ENCODE results near the gene SDK1.
"Not testable (repeated sequence)": the region's sequence is repeated elsewhere in the genome, so short reads cannot be mapped to it uniquely, and the experiment has no call there.

Gene SDK1

DNA sequence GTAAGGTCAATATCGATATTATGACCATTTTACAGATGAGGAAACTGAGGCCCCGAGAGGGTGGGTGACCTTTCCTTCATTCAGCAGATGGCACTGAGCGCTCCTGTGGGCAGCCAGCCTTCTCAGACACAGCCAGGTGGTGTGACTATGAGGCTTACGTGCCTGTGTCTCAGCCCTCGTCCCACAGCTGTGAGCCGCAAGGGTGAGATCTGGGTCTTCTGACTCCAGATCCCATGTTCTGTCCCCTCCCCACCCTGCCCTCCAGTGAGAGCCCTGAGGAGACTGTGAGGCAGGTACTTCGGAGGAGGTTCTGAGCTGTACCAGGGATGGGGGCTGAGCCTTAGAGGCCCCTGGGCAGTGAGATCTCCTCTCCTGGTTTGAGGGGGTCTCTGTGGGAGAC lies 767.2 kb downstream of the SDK1 start:
- no peak for DNase-seq

DNA sequence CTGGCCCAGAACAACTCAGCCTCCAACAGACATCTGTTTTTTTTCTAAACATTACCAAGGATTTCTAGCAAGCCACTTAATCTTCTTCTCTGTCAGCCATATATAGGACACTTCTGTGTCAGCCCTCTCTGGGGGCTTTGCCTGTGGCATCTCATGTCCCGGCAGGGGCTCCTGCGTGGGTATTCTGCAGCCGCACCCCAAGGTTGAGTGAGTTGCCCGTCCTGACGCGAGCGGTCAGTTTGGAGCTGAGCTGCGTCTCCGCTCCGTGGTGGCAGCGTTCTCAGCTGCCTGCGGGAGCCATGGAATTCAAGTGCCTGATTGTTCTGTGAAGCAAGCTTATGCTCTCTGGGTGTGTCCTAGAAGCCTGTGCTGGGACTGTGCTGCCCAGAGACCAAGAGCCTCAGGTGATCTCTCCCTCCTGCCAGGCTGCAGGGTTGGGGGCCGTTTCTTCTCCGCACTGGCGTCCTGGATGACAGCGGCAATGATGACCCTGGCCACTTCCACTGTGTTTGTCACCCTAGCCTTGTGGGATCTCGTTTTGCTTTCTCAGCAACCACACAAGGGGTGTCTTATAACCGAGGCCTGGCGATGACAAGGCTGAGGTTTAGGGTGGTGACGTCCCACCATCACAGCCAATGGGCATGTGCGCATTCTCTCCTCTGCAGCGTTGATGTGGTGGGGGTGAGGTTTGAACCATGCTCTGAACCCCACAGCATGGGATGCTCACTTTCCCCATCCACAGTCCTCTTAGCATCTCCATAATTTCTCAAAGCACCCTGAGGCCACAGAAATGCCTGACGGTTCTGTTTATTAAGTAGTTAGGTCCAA lies 768.4 kb downstream of the SDK1 start:
- no peak for DNase-seq

DNA sequence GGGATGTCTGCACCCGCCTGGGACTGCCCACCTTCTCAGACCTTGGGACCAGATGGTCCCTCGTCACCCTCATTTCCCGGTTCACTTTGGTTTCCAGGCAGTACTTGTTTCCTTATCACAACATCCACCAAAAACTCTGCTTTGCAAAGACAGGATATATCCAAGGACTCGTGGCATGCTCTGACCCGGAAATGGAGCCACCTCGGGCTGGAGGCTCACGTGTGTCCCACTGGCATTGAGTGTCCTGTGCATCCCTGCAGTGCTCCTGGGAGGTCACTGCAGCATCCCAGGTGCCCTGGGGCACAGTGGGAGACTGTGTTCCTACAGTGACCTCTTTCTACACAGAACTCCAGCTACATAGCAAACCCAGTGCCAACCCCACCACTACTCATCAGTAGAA lies 769.2 kb downstream of the SDK1 start:
- no peak for DNase-seq

DNA sequence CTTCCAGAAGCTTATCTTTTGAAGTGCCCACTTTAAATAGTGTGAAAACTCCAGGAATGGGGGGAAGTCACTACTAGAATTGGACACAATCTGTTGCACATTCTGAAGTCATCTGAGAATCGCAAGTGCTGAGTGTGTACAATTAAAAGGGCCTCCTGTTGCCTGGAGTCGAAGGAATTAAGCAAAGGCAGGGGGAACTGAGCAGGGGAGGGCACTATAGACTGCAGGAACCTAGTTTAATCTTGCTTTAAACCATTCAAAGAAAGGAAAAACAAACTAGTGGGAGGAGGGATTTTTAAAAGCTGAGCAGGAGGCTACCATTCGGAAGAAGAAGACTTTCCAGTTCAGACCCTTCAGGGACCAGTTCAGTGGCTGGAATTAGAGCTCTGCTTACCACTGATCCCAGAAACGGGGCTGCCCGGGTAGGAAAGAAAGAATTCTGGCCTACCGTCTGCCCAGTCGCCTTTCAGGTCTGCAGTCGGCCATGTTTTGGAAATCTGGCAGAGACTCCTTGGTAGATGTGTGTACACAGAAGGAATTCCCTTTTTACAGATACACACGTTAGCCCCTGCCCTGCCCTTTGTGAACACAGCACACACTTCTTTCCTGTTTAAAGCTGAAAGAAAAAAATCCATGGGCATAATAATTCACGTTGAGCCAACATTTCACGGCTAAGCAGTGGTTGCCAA lies 770.5 kb downstream of the SDK1 start:
- no peak for DNase-seq

DNA sequence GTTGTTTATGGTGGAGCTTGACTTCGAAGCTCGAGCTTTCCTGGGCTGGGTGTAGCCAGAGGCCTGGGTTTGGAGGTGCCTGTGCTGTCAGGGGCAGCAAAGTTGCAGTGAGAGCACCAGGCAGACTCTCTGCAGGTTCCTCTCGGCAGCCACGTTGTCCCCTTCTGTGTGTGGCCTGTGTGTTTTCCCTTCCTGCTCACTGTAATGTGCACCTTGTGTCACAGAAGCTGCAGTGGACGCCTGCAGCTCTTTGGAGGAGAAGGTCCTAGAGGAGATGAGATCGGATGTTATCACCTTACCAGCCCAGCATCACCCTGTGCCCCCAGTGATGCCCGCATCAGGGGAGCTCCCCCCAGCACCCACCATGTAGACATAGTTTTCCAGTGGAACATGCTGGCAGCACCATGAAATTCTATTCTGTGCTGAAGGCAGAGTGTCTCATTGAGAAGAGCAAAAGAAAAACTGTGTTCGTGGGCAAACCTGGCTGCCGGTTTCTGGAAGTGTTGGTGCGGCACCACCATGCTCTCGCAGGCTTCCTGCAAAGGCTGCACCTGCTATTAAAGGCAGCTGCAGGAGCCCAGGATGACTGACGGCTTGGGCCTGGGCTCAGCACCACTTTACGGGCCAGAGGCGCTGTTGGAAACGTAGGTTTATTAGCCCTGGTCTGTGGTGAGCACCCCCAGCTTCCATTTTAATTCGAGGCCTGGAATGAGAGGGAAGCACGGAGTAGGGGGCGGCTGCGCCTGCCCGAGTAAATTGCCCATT lies 771.3 kb downstream of the SDK1 start:
- DNase-seq = no peak

DNA sequence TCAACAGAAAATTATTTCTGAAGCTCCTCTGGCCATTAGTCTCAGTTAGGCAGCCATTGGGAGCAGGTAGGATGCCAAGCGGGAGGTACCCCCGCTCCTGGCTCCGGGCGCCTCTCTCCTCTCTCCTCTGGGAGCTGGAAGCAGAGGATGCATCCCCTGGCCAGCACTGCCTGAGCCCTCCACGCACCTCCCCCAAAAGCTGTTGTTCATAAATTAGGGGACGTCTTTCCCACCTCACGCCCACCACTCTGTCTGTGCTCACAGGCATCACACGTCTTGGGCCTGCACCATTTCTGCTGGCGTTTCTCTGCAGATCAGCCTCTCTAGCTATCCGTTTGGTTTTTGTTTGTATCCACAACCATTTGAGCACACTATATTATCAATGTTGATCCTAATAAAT lies 772.0 kb downstream of the SDK1 start:
- no peak for DNase-seq

DNA sequence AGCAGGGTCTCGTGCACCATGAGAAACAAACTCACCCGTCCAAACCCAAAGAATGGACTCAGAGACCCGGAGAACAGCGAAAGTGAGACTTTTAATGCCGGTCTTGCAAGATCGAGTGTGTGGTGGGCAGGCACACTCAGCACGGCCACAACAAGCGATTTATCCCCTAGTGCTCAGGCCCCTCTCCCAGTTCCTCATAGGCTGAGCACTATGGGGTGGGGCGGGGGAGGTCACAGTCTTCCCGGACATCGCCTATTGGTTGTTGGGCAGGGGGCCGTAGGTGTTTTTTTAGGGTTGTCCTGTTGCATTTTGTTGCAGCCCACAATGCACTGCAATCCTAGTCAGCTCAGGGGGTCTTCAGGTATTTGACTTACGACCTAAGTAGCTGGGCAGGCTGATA lies 772.7 kb downstream of the SDK1 start:
- no peak for DNase-seq

DNA sequence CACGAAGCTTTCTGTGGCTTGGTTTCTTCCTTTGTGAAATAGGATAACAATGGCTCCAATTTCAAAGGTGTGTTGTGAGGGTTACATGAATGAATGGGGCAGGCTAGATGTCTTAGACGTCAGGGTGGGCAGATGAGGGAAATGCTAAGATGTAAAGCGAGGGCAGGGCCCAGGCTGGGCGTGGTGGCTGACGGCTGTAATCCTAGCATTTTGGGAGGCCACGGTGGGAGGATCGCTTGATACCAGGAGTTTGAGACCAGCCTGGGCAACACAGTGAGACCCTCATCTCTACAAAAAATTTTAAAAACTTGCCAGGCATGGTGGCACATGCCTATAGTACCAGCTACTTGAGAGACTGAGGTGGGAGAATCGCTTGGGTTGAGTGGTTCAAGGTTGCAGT lies 773.4 kb downstream of the SDK1 start:
- no peak for DNase-seq

DNA sequence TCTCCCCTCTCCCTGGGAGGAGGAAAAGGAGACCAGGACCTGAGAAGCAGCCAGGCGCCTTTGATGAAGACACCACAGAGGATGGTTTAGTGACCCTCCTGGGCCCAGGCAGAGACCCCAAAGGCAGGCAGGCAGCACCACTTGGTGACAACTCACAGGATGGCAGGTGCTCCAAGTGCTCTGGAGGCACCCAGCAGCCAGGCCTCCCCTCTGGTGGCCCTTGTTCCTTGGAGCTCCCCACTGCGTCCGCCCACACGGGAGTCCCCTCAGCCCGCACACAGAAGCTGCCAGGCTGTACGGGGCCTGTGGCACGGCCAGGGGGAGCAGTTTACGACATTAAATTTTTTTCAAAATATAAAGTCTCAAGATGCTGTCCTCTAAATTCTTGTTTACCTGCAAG lies 773.9 kb downstream of the SDK1 start:
- no peak for DNase-seq

DNA sequence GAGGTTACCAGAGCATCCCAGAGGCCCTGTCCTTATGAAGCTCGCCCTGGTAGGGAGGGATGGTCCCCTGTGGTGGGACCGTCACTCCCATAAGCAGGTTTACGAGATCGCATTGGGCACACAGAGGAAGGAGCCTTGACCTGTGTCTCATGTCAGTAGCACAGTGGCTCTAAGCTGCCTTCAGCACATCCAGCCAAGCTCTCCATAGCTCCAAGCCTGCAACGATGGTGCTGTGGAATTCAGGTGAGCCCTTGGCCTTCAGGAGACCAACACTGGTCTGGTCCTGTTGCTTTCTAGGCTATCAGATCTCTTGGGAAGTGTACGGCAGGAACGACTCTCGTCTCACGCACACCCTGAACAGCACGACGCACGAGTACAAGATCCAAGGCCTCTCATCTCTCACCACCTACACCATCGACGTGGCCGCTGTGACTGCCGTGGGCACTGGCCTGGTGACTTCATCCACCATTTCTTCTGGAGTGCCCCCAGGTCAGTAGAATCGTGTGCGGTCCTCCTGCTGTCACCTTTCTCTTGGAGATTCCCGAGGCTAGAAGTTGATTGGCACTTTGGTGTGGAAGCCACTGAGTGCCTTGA lies 775.7 kb downstream of the SDK1 start:
- no peak for DNase-seq

DNA sequence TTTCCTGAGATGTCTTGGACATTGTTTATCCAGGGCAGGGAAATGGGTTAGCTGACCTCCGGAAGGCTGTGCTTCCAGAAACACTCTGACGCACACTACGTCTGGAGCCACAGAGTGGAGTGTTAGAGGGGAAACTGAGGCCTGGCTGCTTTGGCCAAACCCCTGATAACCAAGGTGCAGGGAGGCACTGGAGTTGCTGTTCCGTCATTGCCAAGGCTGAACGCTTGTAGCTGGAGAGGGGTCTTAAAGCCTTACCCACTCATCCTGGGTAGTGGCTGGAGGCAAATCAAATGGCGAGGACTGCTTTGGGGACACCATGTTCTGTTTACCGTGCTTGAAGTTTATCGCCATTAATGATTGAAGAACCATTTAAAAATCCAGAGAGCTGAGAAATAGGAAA lies 776.9 kb downstream of the SDK1 start:
- no peak for DNase-seq

DNA sequence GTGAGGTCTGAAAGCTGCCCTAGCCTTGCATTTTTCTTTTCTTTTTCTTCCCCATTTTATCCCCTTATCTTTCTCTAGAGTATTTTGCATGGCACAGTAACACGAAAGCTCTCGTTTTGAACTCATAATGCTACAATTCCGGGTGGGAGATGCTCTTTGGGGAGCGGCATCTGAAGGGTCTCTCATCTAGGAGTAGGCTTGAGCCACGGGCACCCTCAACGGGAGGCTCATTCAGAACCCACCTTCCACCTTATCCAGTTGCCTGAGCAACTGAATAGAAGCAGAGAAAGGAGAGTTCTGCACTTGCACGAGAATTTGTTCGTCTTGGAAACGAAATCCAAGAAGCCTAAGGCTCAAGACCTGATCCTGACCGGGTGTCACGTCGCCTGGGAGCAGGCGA lies 777.5 kb downstream of the SDK1 start:
- no peak for DNase-seq

DNA sequence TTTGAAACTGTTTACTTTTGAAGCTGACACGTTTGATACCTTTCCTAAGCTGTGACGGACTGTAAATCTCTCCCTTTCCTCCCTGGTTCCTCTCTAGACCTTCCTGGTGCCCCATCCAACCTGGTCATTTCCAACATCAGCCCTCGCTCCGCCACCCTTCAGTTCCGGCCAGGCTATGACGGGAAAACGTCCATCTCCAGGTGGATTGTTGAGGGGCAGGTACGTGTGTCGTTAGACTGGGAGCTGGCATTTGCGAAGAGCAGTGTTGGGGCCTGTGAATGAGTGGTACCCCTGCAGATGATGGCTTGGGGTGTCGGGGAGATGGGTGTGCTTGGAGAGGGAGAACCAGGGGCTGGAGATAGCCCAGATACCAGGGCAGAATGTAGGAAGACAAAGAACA lies 778.3 kb downstream of the SDK1 start:
- no peak for DNase-seq

DNA sequence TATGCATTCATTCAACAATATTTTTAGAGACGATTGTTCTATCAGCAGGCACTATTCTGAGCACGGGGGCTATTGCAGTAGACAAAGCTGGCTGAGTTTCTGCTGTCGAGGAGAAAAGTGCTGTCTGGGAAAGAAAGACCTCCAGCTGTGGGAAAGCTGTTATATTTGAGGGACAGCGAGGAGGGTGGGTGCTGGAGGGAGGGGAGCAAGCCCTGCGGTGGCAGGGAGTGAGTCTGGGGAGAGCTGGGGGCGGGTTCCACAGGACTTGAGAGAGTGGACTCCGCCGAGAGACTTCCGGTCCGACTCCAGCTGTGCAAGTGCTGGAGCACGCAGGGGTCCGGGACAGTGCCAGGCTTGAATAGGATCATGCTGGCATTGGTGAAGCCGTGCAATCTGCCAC lies 778.9 kb downstream of the SDK1 start:
- no peak for DNase-seq

DNA sequence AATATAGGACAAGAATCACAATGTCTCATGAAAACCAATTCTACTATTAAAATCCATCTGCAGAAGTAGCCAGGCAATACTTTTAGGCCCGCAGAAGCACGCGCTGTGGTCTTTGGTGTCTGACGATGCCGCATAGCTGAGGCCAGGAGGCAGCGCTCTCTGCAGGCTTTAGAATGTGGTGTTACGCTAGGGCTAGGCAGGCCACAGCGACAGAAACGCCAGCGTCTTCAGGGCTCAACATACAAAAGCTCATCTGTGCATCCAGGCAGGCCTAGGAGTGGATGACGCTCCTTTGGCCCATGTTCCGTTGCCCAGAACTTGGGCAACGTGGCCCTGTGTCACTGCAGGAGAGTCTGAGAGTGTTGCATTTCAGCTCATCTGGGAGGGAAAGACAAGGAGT lies 779.9 kb downstream of the SDK1 start:
- DNase-seq = no peak

DNA sequence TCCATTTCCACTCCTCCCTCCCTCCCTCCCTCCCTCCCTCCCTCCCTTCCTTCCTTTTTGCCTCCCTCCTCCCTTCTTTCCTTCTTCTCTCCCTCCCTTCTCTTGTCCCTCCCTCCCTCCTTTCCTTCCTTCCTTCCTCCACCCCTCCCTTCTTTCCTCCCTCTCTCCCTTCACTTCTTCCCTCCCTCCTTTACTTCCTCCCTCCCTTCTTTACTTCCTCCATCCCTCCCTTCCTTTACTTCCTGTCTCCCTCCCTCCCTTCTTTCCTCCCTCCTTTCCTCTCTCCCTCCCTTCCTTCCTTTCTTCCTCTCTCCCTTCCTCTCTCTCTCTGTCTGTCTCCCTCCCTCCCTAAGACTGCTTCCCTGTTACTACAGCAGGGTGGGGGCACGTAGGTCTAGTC lies 782.5 kb downstream of the SDK1 start:
- no peak for DNase-seq

DNA sequence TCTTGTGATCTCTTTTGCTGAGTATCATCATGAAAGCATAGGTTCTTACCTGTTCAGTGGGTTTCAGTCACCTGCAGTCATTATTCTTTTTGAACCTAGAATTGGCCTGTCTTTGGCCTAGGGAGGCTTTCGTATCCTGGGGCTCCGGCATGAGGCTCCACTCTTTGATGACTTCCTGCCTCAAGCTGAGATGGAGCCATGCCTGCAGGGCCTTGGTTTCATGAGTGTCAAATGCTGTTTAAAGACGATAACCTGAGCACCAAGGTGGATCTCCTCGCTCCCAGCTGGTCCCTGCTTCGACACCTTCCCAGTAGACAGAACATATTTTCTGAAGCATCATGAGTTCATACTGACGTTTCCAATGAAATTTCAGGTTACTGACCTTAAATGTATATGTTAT lies 783.2 kb downstream of the SDK1 start:
- DNase-seq = no peak

DNA sequence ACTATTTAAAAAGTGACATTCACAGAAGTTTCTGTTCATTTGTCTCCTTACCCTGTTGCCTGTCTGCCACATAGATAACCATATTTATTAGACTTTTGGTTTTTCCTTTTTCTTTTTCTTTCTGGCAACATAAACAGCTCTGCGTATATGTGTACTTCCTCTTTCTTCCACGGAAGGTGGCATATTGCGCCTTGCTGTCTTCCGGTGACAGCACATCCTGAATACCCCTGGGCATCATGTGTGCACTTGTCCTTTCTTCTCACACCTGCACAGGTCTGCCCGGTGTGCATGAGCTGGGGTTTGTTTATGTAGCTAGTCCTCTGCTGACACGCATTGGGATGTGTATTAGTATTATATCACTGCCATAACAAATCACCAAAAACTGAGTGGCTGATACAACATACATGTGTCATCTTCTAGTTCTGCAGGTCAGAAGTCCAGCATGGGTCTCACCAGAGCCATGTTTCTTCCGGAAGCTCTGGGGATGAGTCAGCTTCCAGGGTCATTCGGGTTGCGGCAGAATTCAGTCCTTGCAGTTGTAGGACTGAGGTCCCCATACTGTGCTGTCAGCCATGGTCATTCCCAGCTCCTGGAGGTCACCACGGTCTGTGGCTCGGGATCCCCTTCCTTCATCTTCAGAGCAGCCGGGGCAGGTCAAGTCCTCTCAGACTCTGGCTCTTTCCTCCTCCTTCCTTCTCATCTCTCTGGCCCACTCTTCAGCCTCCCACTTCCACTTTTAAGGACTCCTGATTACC lies 785.1 kb downstream of the SDK1 start:
- no peak for DNase-seq

DNA sequence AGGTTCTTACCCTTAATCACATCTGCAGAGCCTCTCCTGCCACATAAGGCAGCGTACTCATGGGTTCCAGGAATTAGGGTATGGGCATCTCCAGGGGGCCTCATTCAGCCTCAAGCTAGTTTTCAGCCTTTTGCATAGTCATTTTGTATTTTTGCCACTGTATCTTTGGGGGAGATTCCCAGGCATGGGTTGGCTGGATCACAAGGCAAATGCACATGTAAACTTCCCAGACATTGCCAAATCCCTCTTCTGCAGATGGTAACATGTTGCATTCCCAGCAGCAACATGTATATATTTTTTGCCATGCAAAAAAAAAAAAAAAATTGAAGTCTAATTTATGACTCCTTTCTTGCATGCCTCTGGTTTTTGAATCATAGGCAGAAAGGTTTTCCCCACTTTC lies 785.7 kb downstream of the SDK1 start:
- DNase-seq = no peak

DNA sequence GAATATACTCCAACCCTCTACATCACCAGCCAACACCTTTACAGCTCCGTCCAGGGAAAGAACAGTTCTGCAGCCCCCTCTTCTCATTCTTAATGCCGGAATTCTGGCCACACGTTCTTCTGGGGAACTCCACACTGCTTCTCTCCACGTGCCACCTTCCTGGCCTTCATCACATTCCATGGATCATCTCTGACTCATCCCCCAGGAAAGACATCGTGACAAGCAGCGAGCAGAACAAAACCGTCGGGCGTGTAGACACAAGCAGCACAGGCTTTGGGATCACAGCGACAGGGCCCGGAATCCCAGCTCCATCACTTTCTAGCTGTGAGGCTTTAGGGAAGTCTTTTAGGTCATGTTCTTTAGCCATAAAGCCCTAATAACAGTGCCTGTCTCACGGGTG lies 790.7 kb downstream of the SDK1 start:
- DNase-seq = no peak

DNA sequence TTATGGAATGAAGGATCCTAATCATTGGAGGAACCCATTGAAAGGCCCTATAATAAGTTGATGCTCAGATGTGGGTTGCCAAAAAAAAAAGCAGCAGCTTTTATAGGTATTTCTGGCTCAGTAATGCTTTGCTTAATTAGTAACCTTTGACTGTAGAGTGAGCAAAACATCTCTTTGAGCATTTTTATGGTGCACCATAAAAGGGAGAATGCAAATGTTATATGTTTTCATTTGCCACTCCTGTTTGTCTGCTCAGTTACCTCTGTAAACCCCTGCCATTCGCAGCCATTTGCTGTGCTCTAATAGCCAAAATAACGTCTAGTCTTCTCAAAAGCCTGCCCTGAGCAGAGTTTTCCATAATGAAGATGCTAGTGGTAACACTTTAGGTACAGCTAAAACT lies 792.0 kb downstream of the SDK1 start:
- DNase-seq = no peak

DNA sequence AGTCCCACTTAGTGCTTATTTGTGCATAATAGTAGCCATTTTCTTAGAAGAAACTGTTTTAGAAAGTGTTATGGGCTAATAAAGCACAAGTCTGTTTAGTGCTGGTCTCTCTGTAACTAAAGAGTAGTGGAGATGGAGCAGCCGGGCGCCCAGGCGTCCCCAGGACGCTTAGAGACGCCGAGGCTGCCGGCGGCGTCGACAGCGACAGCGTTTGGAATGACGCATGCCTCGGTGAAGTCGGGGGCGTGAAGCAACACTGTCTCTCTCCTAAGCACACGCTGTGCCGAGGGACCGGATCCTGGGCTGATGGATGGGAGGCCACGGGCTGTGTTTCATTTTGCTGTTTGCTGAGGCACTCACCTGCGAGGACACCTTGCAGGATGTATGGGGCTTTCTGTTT lies 792.4 kb downstream of the SDK1 start:
- no peak for DNase-seq

DNA sequence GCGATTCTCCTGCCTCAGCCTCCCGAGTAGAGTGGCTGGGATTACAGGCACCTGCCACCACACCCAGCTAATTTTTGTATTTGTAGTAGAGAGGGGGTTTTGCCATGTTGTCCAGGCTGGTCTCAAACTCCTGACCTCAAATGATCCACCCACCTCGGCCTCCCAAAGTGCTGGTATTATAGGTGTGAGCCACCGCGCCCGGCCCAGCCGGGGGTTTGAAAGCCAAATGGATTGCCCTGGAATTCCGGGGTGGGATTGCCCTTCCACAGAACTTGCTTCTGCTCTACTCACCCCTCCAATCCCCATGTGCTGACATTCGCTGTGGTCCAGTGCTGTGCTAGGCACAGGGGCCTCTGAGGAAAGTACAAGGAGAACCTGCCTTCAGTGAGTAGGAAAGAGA lies 793.1 kb downstream of the SDK1 start:
- not testable (repeated sequence) for DNase-seq

Measured in NCI-H446 treated with DMSO at 0.1 percent for 48 hours (cell line).